H9 (cell line): ENCODE measurements around the gene LMF2. TPM values are rescaled to one million over a fixed set of nuclear protein-coding genes. Genes with fewer than 3 reads are reported as not detected.

Experiments used
- DNase-seq: peaks from one replicate; pipeline ENCODE4 v3.0.0-alpha.2; 2017
- H2AFZ ChIP-seq: one replicate; pipeline ENCODE4 v1.6.1; 2013; ENCODE audit warnings: mild to moderate bottlenecking, low read length, control low read depth, moderate library complexity
- H2AK5ac ChIP-seq: 2 replicates; pipeline ENCODE4 v1.6.1; 2013; ENCODE audit warnings: low read length, control low read depth, mixed read lengths; ENCODE audit not compliant: insufficient read length
- H2BK120ac ChIP-seq: one replicate; pipeline ENCODE4 v1.6.1; 2013; ENCODE audit warnings: low read depth, mild to moderate bottlenecking, low read length, control low read depth, inconsistent platforms; ENCODE audit not compliant: poor library complexity, severe bottlenecking
- H2BK12ac ChIP-seq: 2 replicates; pipeline ENCODE4 v1.6.1; 2013; ENCODE audit warnings: low read length, control low read depth, mixed read lengths, low read depth; ENCODE audit not compliant: insufficient read length
- H2BK15ac ChIP-seq: 2 replicates; pipeline ENCODE4 v1.6.1; 2013; ENCODE audit warnings: low read depth, low read length, control low read depth
- H2BK20ac ChIP-seq: one replicate; pipeline ENCODE4 v1.6.1; 2013; ENCODE audit warnings: low read depth, mild to moderate bottlenecking, low read length, control low read depth, inconsistent platforms; ENCODE audit not compliant: poor library complexity, severe bottlenecking
- H2BK5ac ChIP-seq: 2 replicates; pipeline ENCODE4 v1.6.1; 2013; ENCODE audit warnings: low read length, control low read depth, mixed read lengths; ENCODE audit not compliant: insufficient read length
- H3K14ac ChIP-seq: 2 replicates; pipeline ENCODE4 v1.6.1; 2013; ENCODE audit warnings: low read length, control low read depth; ENCODE audit not compliant: insufficient read depth
- H3K18ac ChIP-seq: 2 replicates; pipeline ENCODE4 v1.6.1; 2013; ENCODE audit warnings: low read depth, mild to moderate bottlenecking, mixed read lengths, low read length, control low read depth; ENCODE audit not compliant: insufficient read length
- H3K23ac ChIP-seq: 2 replicates; pipeline ENCODE4 v1.6.1; 2013; ENCODE audit warnings: low read length, control low read depth, mixed read lengths, low read depth; ENCODE audit not compliant: insufficient read length
- H3K23me2 ChIP-seq: 2 replicates; pipeline ENCODE4 v1.6.1; 2013; ENCODE audit warnings: low read depth, mild to moderate bottlenecking, mixed read lengths, low read length, control low read depth; ENCODE audit not compliant: insufficient read length, poor library complexity, severe bottlenecking
- H3K27ac ChIP-seq: 2 replicates; pipeline ENCODE4 v1.5.1; 2013; ENCODE audit warnings: low read length, control low read depth, mixed read lengths, low read depth; ENCODE audit not compliant: insufficient read length
- H3K27me3 ChIP-seq: 2 replicates; pipeline ENCODE4 v1.6.1; 2013; ENCODE audit warnings: low read length, control low read depth, inconsistent platforms; ENCODE audit not compliant: insufficient read depth
- H3K4ac ChIP-seq: 2 replicates; pipeline ENCODE4 v1.6.1; 2013; ENCODE audit warnings: low read depth, mild to moderate bottlenecking, control low read depth, inconsistent platforms, low read length, moderate library complexity
- H3K4me1 ChIP-seq: 2 replicates; pipeline ENCODE4 v1.6.1; 2013; ENCODE audit warnings: low read length, control low read depth, inconsistent platforms; ENCODE audit not compliant: insufficient read depth
- H3K4me2 ChIP-seq: 2 replicates; pipeline ENCODE4 v1.6.1; 2013; ENCODE audit warnings: low read length, control low read depth, mixed read lengths; ENCODE audit not compliant: insufficient read length, insufficient read depth
- H3K56ac ChIP-seq: 2 replicates; pipeline ENCODE4 v1.6.1; 2013; ENCODE audit warnings: low read depth, mild to moderate bottlenecking, mixed read lengths, low read length, control low read depth; ENCODE audit not compliant: insufficient read length
- H3K79me1 ChIP-seq: 2 replicates; pipeline ENCODE4 v1.6.1; 2013; ENCODE audit warnings: low read depth, mild to moderate bottlenecking, moderate library complexity, low read length, control low read depth, inconsistent platforms; ENCODE audit not compliant: insufficient read depth, poor library complexity, severe bottlenecking
- H3K79me2 ChIP-seq: 2 replicates; pipeline ENCODE4 v1.6.1; 2013; ENCODE audit warnings: low read length, control low read depth, inconsistent platforms; ENCODE audit not compliant: insufficient read depth
- H3K9ac ChIP-seq: 2 replicates; pipeline ENCODE4 v1.6.1; 2013; ENCODE audit warnings: low read length, control low read depth, mixed read lengths; ENCODE audit not compliant: insufficient read length; ENCODE audit errors: extremely low read depth
- H3K9me3 ChIP-seq: one replicate; pipeline ENCODE4 v1.6.1; 2013; ENCODE audit warnings: low read depth, low read length, inconsistent platforms; ENCODE audit not compliant: control insufficient read depth
- H3T11ph ChIP-seq: one replicate; pipeline ENCODE4 v1.6.1; 2013; ENCODE audit warnings: mild to moderate bottlenecking, low read length, control low read depth, inconsistent platforms
- H4K20me1 ChIP-seq: one replicate; pipeline ENCODE4 v1.6.1; 2013; ENCODE audit not compliant: control insufficient read depth, insufficient read length, insufficient read depth
- H4K5ac ChIP-seq: 2 replicates; pipeline ENCODE4 v1.6.1; 2013; ENCODE audit warnings: low read depth, mild to moderate bottlenecking, mixed read lengths, low read length, control low read depth; ENCODE audit not compliant: insufficient read length
- H4K8ac ChIP-seq: replicated peaks from 2 replicates; pipeline ENCODE4 v1.6.1; 2013; ENCODE audit warnings: low read length, control low read depth, mixed read lengths, low read depth; ENCODE audit not compliant: insufficient read length
- H4K91ac ChIP-seq: 2 replicates; pipeline ENCODE4 v1.6.1; 2013; ENCODE audit warnings: low read depth, mild to moderate bottlenecking, moderate library complexity, mixed read lengths, low read length, control low read depth; ENCODE audit not compliant: insufficient read length
- H3K27ac Mint-ChIP-seq, 3 experiments: 2 replicates in 2 of 3; 3 replicates in 1 of 3; pipeline ENCODE4 v1.8.0; 2020 to 2021; ENCODE audit warnings: mixed read lengths in 3 of 3, mild to moderate bottlenecking in 1 of 3, moderate library complexity in 1 of 3
- H3K27me3 Mint-ChIP-seq: 2 replicates; pipeline ENCODE4 v1.8.0; 2021; ENCODE audit warnings: low read depth, mild to moderate bottlenecking, moderate library complexity, mixed read lengths
- H3K36me3 Mint-ChIP-seq, 3 experiments: 2 replicates in 2 of 3; 3 replicates in 1 of 3; pipeline ENCODE4 v1.8.0; 2020 to 2021; ENCODE audit warnings: low read depth in 3 of 3, mixed read lengths in 3 of 3; ENCODE audit not compliant: insufficient read depth in 1 of 3
- H3K4me1 Mint-ChIP-seq, 2 experiments: 2 replicates each; pipeline ENCODE4 v1.8.0; 2020; ENCODE audit warnings: mixed read lengths in 2 of 2
- H3K4me3 Mint-ChIP-seq, 2 experiments: 2 replicates in 1 of 2; 3 replicates in 1 of 2; pipeline ENCODE4 v1.8.0; 2020 to 2021; ENCODE audit warnings: mild to moderate bottlenecking in 2 of 2, mixed read lengths in 2 of 2, moderate library complexity in 1 of 2
- H3K9me3 Mint-ChIP-seq, 2 experiments: 2 replicates in 1 of 2; 3 replicates in 1 of 2; pipeline ENCODE4 v1.8.0; 2020; ENCODE audit warnings: mild to moderate bottlenecking in 2 of 2, mixed read lengths in 2 of 2, moderate library complexity in 1 of 2
- WGBS: extraction: QIAGEN DNeasy Blood & Tissue Kit; methylation state at CpG from one replicate; pipeline ENCODE4 v1.1.7; 2013; ENCODE audit warnings: missing lambda C conversion rate, low lambda C conversion rate, mixed read lengths; ENCODE audit not compliant: insufficient read length; ENCODE audit errors: extremely low coverage; 5-methylcytosine and 5-hydroxymethylcytosine counted together
- total RNA-seq: library from RNA; stranded (reverse); gene quantifications from 2 replicates; pipeline ENCODE4 v1.2.1, GENCODE V29; 2021
- TF ChIP-seq, protein P1 (sequence below): fragments of 200-600 bp; sonication (generic); conservative IDR thresholded peaks from 3 replicates; pipeline ENCODE4 v1.8.0; 2021; ENCODE audit warnings: antibody characterized with exemption, mild to moderate bottlenecking

Gene LMF2
- total RNA-seq, 1 experiment from 2014 or later: 43.6 TPM

DNA sequence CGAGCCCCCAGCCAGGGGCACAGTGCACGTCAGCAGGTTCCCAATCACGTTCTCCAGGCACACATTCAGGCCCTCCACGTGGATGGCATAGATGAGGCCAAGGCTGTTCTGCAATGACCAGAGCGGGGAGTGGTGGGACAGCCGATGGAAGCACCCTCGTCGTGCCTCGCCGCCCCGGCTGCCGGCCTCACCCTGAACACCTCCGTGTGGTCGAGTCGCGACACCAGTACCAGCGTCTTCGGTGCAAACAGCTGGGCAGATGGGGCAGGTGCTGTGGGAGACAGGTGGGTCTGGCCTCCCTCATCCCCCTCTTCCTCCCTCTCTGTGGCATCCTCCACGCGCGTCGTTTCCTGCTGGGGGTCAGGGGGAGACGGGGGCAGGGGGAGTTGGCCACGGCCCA is 40.2 kb downstream of the LMF2 start:
- Histone ChIP-seq H3K27me3 (no peaks in the 10 kb centered on the region), H2BK12ac (no peak overlapping the region), H3K79me2 (peaks cover under 1% of the 10 kb centered on the region; the same call in 1 of the 2 replicates), H3K79me1 (peaks cover 8% of the 10 kb centered on the region), H2BK120ac (no peak overlapping the region), H4K5ac (no peak overlapping the region), H3K56ac (no peak overlapping the region), H3K4ac (no peak overlapping the region), H3K9ac (no peak overlapping the region), H2BK15ac (no peak overlapping the region), H3K9me3 (no peaks in the 10 kb centered on the region), H3K4me2 (no peak overlapping the region), H4K8ac (no peak overlapping the region), H3K14ac (no peak overlapping the region), H2BK5ac (no peak overlapping the region), H2AK5ac (no peak overlapping the region), H3K4me1 (no peaks in the 10 kb centered on the region), H2AFZ (no peak overlapping the region), H3K27ac (no peak overlapping the region), H3K18ac (no peak overlapping the region), H2BK20ac (no peak overlapping the region), H4K91ac (no peak overlapping the region), H3K23ac (no peak overlapping the region), H3K23me2 (no peaks in the 10 kb centered on the region), H4K20me1 (no peaks in the 10 kb centered on the region), H3T11ph (no peak overlapping the region)
- DNase-seq: no peak
- no peaks in the 10 kb centered on the region for H3K9me3 Mint-ChIP-seq
- H3K27ac Mint-ChIP-seq: no peak overlapping the region
- H3K4me1 Mint-ChIP-seq: peaks cover 12 to 15% of the 10 kb centered on the region in 2 experiments
- TF ChIP-seq, protein P1, sequence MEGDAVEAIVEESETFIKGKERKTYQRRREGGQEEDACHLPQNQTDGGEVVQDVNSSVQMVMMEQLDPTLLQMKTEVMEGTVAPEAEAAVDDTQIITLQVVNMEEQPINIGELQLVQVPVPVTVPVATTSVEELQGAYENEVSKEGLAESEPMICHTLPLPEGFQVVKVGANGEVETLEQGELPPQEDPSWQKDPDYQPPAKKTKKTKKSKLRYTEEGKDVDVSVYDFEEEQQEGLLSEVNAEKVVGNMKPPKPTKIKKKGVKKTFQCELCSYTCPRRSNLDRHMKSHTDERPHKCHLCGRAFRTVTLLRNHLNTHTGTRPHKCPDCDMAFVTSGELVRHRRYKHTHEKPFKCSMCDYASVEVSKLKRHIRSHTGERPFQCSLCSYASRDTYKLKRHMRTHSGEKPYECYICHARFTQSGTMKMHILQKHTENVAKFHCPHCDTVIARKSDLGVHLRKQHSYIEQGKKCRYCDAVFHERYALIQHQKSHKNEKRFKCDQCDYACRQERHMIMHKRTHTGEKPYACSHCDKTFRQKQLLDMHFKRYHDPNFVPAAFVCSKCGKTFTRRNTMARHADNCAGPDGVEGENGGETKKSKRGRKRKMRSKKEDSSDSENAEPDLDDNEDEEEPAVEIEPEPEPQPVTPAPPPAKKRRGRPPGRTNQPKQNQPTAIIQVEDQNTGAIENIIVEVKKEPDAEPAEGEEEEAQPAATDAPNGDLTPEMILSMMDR: no peak
- H3K36me3 Mint-ChIP-seq: peaks cover 18 to 47% (median 43%) of the 10 kb centered on the region in 3 experiments; a peak in 6 of 7 replicates
- H3K4me3 Mint-ChIP-seq: no peak overlapping the region
- no CpG with 5 or more reads among the region's 24 CpGs for WGBS
- H3K27me3 Mint-ChIP-seq: no peaks in the 10 kb centered on the region
